ENCODE data around the gene LINS1. TPM values are rescaled to one million over a fixed set of nuclear protein-coding genes. Genes with fewer than 3 reads are reported as not detected.

The LINS1 gene
- total and polyA plus RNA-seq, 4 donors: 17.2 to 34.0 (median 24.5) TPM

DNA sequence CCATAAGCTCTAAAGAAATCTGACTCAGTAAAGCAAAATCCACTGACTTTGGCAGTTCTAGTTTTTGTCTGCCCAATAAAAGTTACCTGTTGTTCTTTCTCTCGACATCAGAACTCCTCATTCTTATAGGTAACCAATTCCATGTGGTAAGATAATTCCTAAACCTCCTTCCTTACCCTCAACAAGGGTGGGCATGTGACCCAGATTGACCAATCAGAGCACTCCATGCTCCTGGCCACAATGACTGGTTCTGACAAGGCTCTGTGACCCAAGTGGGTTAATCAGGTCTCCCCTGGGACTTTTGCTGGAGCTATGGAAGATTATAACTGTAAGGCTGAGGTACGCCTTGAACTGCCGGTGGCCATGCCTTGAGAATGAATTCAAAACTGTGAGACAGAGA is 31.7 kb downstream of the LINS1 start:
- WGBS (ENCODE audit: insufficient coverage): 100% methylated on average over 1 of the region's 3 CpGs
- Histone ChIP-seq H3K9me3 (ENCODE audit: control insufficient read depth, insufficient read depth, low read length) (no peaks in the 10 kb centered on the region), H3K4me3 (ENCODE audit: low read depth, low read length) (no peak overlapping the region), H3K27me3 (ENCODE audit: control insufficient read depth, insufficient read depth, low read length) (no peaks in the 10 kb centered on the region), H3K4me1 (ENCODE audit: control insufficient read depth, insufficient read depth, low read length) (no peaks in the 10 kb centered on the region), H3K27ac (ENCODE audit: low read depth, low read length) (no peak overlapping the region), H3K36me3 (ENCODE audit: control insufficient read depth, insufficient read depth, low read length) (peaks cover 17% of the 10 kb centered on the region)
- no peak for DNase-seq (ENCODE audit: low read depth in 4 of 6, low spot score in 6 of 6)

DNA sequence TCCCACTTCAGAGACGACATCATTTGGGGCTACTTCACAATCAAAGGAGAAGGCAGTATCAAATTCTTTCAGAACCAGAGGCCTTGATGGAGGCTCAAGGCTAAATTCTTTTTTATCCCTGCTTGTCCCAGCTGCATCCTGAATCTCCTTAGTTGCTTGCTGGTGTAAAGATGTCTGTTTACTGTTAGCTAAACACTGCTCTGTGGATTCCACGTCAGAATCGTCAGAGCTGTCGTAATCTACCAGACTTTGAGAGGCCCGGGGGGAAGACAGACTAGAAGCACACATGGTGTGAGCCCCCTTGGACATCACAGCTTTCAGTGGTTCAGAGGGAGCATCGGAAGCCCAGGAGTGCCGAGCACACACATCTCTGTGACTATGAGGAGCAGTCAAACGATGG is 32.6 kb downstream of the LINS1 start:
- WGBS (ENCODE audit: insufficient coverage): 94% methylated on average over 4 of the region's 8 CpGs
- Histone ChIP-seq H3K4me1 (ENCODE audit: control insufficient read depth, insufficient read depth, low read length) (no peaks in the 10 kb centered on the region), H3K27me3 (ENCODE audit: control insufficient read depth, insufficient read depth, low read length) (no peaks in the 10 kb centered on the region), H3K9me3 (ENCODE audit: control insufficient read depth, insufficient read depth, low read length) (no peaks in the 10 kb centered on the region), H3K27ac (ENCODE audit: low read depth, low read length) (no peak overlapping the region), H3K4me3 (ENCODE audit: low read depth, low read length) (no peak overlapping the region), H3K36me3 (ENCODE audit: control insufficient read depth, insufficient read depth, low read length) (peaks cover 16% of the 10 kb centered on the region)
- no peak for DNase-seq (ENCODE audit: low read depth in 4 of 6, low spot score in 6 of 6)

DNA sequence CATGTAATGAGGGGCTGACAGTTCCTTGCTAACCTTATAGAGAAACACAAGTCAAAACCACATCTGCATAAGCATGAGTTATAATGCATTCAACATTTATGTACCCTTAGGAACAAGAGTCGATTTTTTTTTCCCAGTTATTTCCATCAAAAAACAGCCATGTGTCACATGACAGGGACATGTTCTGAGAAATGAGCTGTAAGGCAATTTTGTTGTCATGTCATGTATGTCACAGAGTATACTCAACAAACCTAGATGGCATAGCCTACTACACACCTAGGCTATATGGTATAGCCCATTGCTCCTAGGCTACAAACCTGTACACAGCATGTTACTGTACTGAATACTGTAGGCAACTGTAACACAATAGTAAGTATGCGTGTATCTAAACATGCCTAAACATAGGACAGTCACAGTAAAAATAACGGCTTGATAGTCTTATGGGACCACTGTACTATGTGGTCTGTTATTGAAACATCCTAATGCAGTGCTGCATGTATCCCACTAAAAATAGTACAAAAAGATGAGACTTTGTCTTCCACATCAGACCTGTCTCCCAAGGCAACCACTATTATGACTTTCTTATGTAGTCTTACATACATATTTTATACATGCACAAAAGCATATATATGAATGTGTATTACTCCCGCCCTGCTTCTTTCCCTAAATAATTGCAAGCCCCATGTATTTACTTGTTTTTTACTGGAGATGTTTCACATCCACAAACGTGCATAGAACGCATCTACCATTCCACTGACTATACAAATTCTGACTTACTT is 34.9 kb downstream of the LINS1 start:
- H3K27ac ChIP-seq (ENCODE audit: low read depth, low read length): no peak overlapping the region
- 92% methylated on average over 4 of the region's 6 CpGs for WGBS (ENCODE audit: insufficient coverage)
- no peak for DNase-seq (ENCODE audit: low read depth in 4 of 6, low spot score in 6 of 6)
- peaks cover 7% of the 10 kb centered on the region for H3K36me3 ChIP-seq (ENCODE audit: control insufficient read depth, insufficient read depth, low read length)
- no peaks in the 10 kb centered on the region for H3K4me1 ChIP-seq (ENCODE audit: control insufficient read depth, insufficient read depth, low read length)
- H3K27me3 ChIP-seq (ENCODE audit: control insufficient read depth, insufficient read depth, low read length): no peaks in the 10 kb centered on the region
- H3K4me3 ChIP-seq (ENCODE audit: low read depth, low read length): no peak overlapping the region
- H3K9me3 ChIP-seq (ENCODE audit: control insufficient read depth, insufficient read depth, low read length): no peaks in the 10 kb centered on the region

DNA sequence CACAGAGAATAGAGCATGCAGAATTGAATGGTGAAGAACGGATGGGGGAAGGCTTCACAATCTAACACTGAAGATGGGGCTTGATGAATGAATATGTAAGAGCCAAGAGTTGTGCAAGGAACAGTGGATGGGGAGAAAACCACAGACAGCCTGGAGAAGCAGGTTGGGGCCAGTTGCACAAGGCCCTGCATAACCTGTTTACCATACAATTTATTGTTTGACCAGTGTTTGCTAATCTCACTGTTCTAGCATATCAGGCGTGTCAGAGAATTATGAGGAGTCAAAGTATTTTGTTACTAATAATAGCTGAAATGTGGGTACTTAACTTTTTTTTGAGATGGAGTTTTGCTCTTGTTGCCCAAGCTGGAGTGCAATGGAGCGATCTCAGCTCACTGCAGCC is 36.4 kb downstream of the LINS1 start:
- Histone ChIP-seq H3K27me3 (ENCODE audit: control insufficient read depth, insufficient read depth, low read length) (no peaks in the 10 kb centered on the region), H3K27ac (ENCODE audit: low read depth, low read length) (no peak overlapping the region), H3K36me3 (ENCODE audit: control insufficient read depth, insufficient read depth, low read length) (peaks cover 7% of the 10 kb centered on the region), H3K4me1 (ENCODE audit: control insufficient read depth, insufficient read depth, low read length) (no peaks in the 10 kb centered on the region), H3K9me3 (ENCODE audit: control insufficient read depth, insufficient read depth, low read length) (no peaks in the 10 kb centered on the region), H3K4me3 (ENCODE audit: low read depth, low read length) (no peak overlapping the region)
- WGBS (ENCODE audit: insufficient coverage): 90% methylated on average over 3 of the region's 3 CpGs
- DNase-seq (ENCODE audit: low read depth in 4 of 6, low spot score in 6 of 6): no peak

DNA sequence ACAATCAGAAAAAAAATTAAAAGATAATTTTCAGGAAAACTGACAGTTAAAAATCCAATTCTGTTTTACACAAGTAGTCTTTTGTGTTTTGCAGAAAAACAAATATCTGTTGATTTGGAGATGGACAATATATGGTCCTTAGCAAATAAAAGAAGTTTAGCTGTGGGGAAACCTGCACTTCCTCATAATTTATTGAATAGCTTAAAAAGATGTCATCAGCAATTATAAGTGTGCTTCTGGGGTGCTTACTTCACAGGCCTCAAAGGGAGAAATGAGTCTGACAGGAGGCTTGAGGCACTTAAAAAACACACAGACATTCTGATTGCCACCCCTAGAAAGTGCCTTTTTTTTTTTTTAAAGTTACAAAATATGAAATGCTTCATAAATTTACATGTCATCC is 41.7 kb downstream of the LINS1 start:
- Histone ChIP-seq H3K9me3 (ENCODE audit: control insufficient read depth, insufficient read depth, low read length) (no peaks in the 10 kb centered on the region), H3K27me3 (ENCODE audit: control insufficient read depth, insufficient read depth, low read length) (no peaks in the 10 kb centered on the region), H3K36me3 (ENCODE audit: control insufficient read depth, insufficient read depth, low read length) (no peaks in the 10 kb centered on the region), H3K4me1 (ENCODE audit: control insufficient read depth, insufficient read depth, low read length) (no peaks in the 10 kb centered on the region), H3K4me3 (ENCODE audit: low read depth, low read length) (no peak overlapping the region), H3K27ac (ENCODE audit: low read depth, low read length) (no peak overlapping the region)
- DNase-seq (ENCODE audit: low read depth in 4 of 6, low spot score in 6 of 6): no peak

DNA sequence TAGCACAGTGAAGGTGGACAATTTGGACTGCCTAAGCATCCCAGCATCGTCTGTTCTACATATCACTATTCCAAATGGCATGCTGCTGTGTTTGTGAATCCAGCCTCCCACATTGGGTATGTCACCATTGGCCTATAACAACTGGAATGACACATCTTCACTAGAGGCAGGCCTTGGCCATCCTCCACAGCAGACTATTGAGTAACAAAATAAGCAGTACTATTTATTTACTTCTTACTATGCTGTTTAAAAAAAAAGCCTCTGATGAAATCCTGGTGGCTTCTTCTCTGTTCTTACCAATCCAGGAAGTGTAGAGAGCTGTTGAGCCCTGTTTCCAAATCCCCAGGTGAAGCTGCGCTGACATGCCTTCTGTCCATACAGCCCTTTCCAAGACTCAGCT is 42.7 kb downstream of the LINS1 start:
- Histone ChIP-seq H3K4me1 (ENCODE audit: control insufficient read depth, insufficient read depth, low read length) (no peaks in the 10 kb centered on the region), H3K36me3 (ENCODE audit: control insufficient read depth, insufficient read depth, low read length) (no peaks in the 10 kb centered on the region), H3K4me3 (ENCODE audit: low read depth, low read length) (no peak overlapping the region), H3K27ac (ENCODE audit: low read depth, low read length) (no peak overlapping the region), H3K27me3 (ENCODE audit: control insufficient read depth, insufficient read depth, low read length) (no peaks in the 10 kb centered on the region), H3K9me3 (ENCODE audit: control insufficient read depth, insufficient read depth, low read length) (no peaks in the 10 kb centered on the region)
- no peak for DNase-seq (ENCODE audit: low read depth in 4 of 6, low spot score in 6 of 6)
- 95% methylated on average over 2 of the region's 2 CpGs for WGBS (ENCODE audit: insufficient coverage)

DNA sequence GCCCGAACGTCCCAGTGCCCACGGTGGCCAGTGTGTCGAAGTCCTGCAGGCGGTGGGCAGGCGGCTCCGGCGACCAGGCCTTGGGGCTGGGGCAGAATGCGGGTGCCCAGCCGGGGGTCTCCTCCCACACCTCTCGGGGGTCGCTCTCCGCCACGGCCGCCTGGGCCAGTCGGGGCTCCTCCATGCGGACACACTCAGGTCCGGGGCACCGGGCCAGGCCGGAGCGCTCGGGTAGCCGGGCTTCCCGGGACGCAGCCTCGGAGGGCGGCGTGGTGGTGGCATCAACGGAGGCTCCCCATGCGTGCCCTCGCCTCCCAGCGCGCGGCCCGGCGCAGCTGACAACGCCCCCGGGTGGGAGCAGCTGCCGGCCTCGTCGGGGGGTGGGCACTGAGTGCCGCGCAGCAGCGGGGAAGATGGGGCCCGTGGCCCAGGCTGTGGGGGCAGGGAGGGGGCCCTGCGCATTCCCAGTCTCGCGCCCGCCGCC is 43.2 kb downstream of the LINS1 start:
- WGBS (ENCODE audit: insufficient coverage): 98% methylated on average over 46 of the region's 50 CpGs

DNA sequence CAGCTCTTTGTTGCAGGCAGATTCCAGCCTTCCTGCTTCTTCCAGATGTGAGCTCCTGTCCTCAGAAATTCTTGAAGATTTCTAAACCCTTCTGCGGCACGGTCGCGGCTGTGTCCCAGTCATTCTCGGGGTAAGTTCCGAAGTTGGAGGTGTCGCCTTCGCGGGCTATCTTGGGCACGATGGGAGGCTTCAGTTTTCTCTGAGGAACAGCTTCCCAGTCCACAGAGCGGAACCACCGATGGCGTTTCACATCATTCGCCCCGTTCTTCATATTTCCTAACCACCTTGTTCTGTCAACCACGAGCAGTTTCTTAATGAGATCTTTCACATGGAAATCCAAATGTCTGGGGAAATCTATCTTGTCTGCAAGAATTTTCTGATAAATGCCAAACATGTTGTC is 48.5 kb downstream of the LINS1 start:
- 96% methylated on average over 15 of the region's 16 CpGs for WGBS (ENCODE audit: insufficient coverage)
- Histone ChIP-seq H3K36me3 (ENCODE audit: control insufficient read depth, insufficient read depth, low read length) (no peaks in the 10 kb centered on the region), H3K4me3 (ENCODE audit: low read depth, low read length) (no peak overlapping the region), H3K27me3 (ENCODE audit: control insufficient read depth, insufficient read depth, low read length) (no peaks in the 10 kb centered on the region), H3K4me1 (ENCODE audit: control insufficient read depth, insufficient read depth, low read length) (no peaks in the 10 kb centered on the region), H3K9me3 (ENCODE audit: control insufficient read depth, insufficient read depth, low read length) (no peaks in the 10 kb centered on the region), H3K27ac (ENCODE audit: low read depth, low read length) (no peak overlapping the region)
- no peak for DNase-seq (ENCODE audit: low read depth in 4 of 6, low spot score in 6 of 6)

More for the DNA sequence above, 43.2 kb downstream of the LINS1 start:
- H3K9me3 ChIP-seq (ENCODE audit: control insufficient read depth, insufficient read depth, low read length): no peaks in the 10 kb centered on the region
- H3K27me3 ChIP-seq (ENCODE audit: control insufficient read depth, insufficient read depth, low read length): no peaks in the 10 kb centered on the region
- no peak overlapping the region for H3K4me3 ChIP-seq (ENCODE audit: low read depth, low read length)
- no peaks in the 10 kb centered on the region for H3K36me3 ChIP-seq (ENCODE audit: control insufficient read depth, insufficient read depth, low read length)
- H3K27ac ChIP-seq (ENCODE audit: low read depth, low read length): no peak overlapping the region
- no peaks in the 10 kb centered on the region for H3K4me1 ChIP-seq (ENCODE audit: control insufficient read depth, insufficient read depth, low read length)
- DNase-seq (ENCODE audit: low read depth in 4 of 6, low spot score in 6 of 6): no peak

DNA sequence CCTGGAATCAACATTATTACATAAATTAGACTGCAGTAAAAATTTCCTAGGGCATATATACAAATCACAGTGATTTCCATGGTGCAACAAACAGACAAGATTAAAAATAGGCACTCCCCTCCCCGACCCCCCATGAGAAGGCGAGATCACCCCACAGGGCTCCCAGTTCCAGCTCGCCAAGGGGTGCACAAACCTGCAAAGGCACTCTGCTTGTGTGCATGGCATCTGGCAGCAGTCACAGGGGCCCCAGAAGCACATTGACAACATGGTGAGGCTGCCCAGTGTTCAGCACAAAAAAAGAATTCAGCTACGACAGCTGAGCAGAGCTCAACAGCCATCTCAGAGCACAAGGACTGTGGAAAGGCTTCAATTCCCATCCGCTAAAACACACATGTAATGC is 54.0 kb downstream of the LINS1 start:
- Histone ChIP-seq H3K27me3 (ENCODE audit: control insufficient read depth, insufficient read depth, low read length) (peaks cover 8% of the 10 kb centered on the region), H3K4me3 (ENCODE audit: low read depth, low read length) (no peak overlapping the region), H3K27ac (ENCODE audit: low read depth, low read length) (no peak overlapping the region), H3K4me1 (ENCODE audit: control insufficient read depth, insufficient read depth, low read length) (peaks cover 7% of the 10 kb centered on the region), H3K36me3 (ENCODE audit: control insufficient read depth, insufficient read depth, low read length) (no peaks in the 10 kb centered on the region), H3K9me3 (ENCODE audit: control insufficient read depth, insufficient read depth, low read length) (no peaks in the 10 kb centered on the region)
- DNase-seq (ENCODE audit: low read depth in 4 of 6, low spot score in 6 of 6): peak in 1 of 6 donors; percentile 17
- WGBS (ENCODE audit: insufficient coverage): 74% methylated on average over 5 of the region's 5 CpGs

DNA sequence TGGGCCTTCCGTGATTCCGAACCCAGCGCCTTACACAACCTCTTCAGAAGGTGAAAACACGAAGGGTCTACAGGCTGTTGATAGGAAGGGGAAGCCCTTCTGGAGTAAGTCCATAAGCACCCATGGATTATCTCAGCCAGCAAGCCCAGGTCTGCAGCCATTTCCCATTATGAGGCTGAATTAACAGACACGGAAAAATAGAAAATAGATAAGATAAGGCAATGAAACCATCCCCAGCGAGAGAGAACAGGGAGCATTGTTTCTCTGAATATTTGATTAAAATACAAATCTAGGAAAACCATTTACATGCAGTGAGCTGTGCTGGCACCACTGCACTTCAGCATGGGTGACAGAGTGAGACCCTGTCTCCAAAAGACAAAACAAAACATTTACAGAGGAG is 57.0 kb downstream of the LINS1 start:
- WGBS (ENCODE audit: insufficient coverage): 82% methylated on average over 5 of the region's 6 CpGs
- Histone ChIP-seq H3K9me3 (ENCODE audit: control insufficient read depth, insufficient read depth, low read length) (no peaks in the 10 kb centered on the region), H3K27me3 (ENCODE audit: control insufficient read depth, insufficient read depth, low read length) (peaks cover 8% of the 10 kb centered on the region), H3K36me3 (ENCODE audit: control insufficient read depth, insufficient read depth, low read length) (no peaks in the 10 kb centered on the region), H3K4me3 (ENCODE audit: low read depth, low read length) (no peak overlapping the region), H3K27ac (ENCODE audit: low read depth, low read length) (no peak overlapping the region), H3K4me1 (ENCODE audit: control insufficient read depth, insufficient read depth, low read length) (peaks cover 7% of the 10 kb centered on the region)
- DNase-seq (ENCODE audit: low read depth in 4 of 6, low spot score in 6 of 6): no peak
